Parathyroid adenoma (tissue), 2 donors: ENCODE results near the gene HPSE.

ENCODE experiments used
- H2AFZ ChIP-seq: fragments of 300-600 bp; sonication (generic); one replicate; pipeline ENCODE4 v1.7.0; 2017; ENCODE audit warnings: antibody characterized with exemption, mild to moderate bottlenecking
- H3K27ac ChIP-seq: fragments of 300-600 bp; sonication (generic); one replicate; pipeline ENCODE4 v1.7.0; 2017
- H3K27me3 ChIP-seq: fragments of 300-600 bp; sonication (generic); one replicate; pipeline ENCODE4 v1.7.0; 2017; ENCODE audit warnings: low read length; ENCODE audit not compliant: control insufficient read depth, insufficient read depth
- H3K36me3 ChIP-seq: fragments of 300-600 bp; sonication (generic); one replicate; pipeline ENCODE4 v1.7.0; 2017; ENCODE audit warnings: low read length; ENCODE audit not compliant: control insufficient read depth, insufficient read depth
- H3K4me1 ChIP-seq: fragments of 300-600 bp; sonication (generic); one replicate; pipeline ENCODE4 v1.7.0; 2017; ENCODE audit warnings: control low read depth
- H3K4me2 ChIP-seq: fragments of 300-600 bp; sonication (generic); one replicate; pipeline ENCODE4 v1.7.0; 2017; ENCODE audit warnings: low read length
- H3K4me3 ChIP-seq: fragments of 300-600 bp; sonication (generic); one replicate; pipeline ENCODE4 v1.7.0; 2017; ENCODE audit warnings: low read depth, low read length
- H3K79me2 ChIP-seq: fragments of 300-600 bp; sonication (generic); one replicate; pipeline ENCODE4 v1.7.0; 2017; ENCODE audit warnings: control low read depth
- H3K9ac ChIP-seq: fragments of 300-600 bp; sonication (generic); one replicate; pipeline ENCODE4 v1.7.0; 2017; ENCODE audit warnings: mild to moderate bottlenecking
- H3K9me3 ChIP-seq: fragments of 300-600 bp; sonication (generic); one replicate; pipeline ENCODE4 v1.7.0; 2017; ENCODE audit warnings: low read length; ENCODE audit not compliant: control insufficient read depth
- CTCF ChIP-seq: fragments of 300-600 bp; sonication (generic); IDR thresholded peaks from one replicate; pipeline ENCODE4 v1.7.0; 2017; ENCODE audit warnings: antibody characterized with exemption, mild to moderate bottlenecking
- donor health status: primary hyperparathyroidism.

Gene HPSE

GRCh38 chr4:83371936-83372335 lies 37.3 kb upstream of the HPSE start:
- Histone ChIP-seq H3K27me3 (no peaks in the 10 kb centered on the region), H3K36me3 (no peaks in the 10 kb centered on the region)
- TF ChIP-seq CTCF, result no peak

GRCh38 chr4:83371235-83371634 lies 36.6 kb upstream of the HPSE start:
- no peak for TF ChIP-seq CTCF
- Histone ChIP-seq H3K4me2 (no peak overlapping the region), H3K36me3 (no peaks in the 10 kb centered on the region), H3K4me1 (no peaks in the 10 kb centered on the region), H3K79me2 (no peaks in the 10 kb centered on the region), H3K4me3 (no peak overlapping the region), H3K9me3 (no peaks in the 10 kb centered on the region), H2AFZ (no peak overlapping the region), H3K9ac (no peak overlapping the region), H3K27me3 (no peaks in the 10 kb centered on the region), H3K27ac (no peak overlapping the region)

More at GRCh38 chr4:83371936-83372335, 37.3 kb upstream of the HPSE start:
- no peaks in the 10 kb centered on the region for H3K4me1 ChIP-seq
- no peak overlapping the region for H3K9ac ChIP-seq
- H3K4me3 ChIP-seq, result no peak overlapping the region
- no peak overlapping the region for H3K27ac ChIP-seq
- no peaks in the 10 kb centered on the region for H3K79me2 ChIP-seq
- no peak overlapping the region for H2AFZ ChIP-seq
- H3K4me2 ChIP-seq, result no peak overlapping the region
- H3K9me3 ChIP-seq, result no peaks in the 10 kb centered on the region

- H3K4me1 ChIP-seq, result no peaks in the 10 kb centered on the region
- no peak overlapping the region for H3K27ac ChIP-seq
- no peak overlapping the region for H3K4me3 ChIP-seq
- no peak overlapping the region for H3K9ac ChIP-seq
- H3K79me2 ChIP-seq, result no peaks in the 10 kb centered on the region
- H2AFZ ChIP-seq, result no peak overlapping the region
- H3K36me3 ChIP-seq, result no peaks in the 10 kb centered on the region
- no peaks in the 10 kb centered on the region for H3K27me3 ChIP-seq
- H3K4me2 ChIP-seq, result no peak overlapping the region
- TF ChIP-seq CTCF, result no peak
- H3K9me3 ChIP-seq, result no peaks in the 10 kb centered on the region
Measured at GRCh38 chr4:83370640-83370906, 35.9 kb upstream of the HPSE start.

GRCh38 chr4:83369831-83370639 lies 35.4 kb upstream of the HPSE start:
- no peaks in the 10 kb centered on the region for H3K9me3 ChIP-seq
- no peak overlapping the region for H3K27ac ChIP-seq
- no peaks in the 10 kb centered on the region for H3K27me3 ChIP-seq
- no peaks in the 10 kb centered on the region for H3K79me2 ChIP-seq
- H2AFZ ChIP-seq, result no peak overlapping the region
- TF ChIP-seq CTCF, result no peak
- no peak overlapping the region for H3K9ac ChIP-seq
- no peaks in the 10 kb centered on the region for H3K4me1 ChIP-seq
- no peak overlapping the region for H3K4me2 ChIP-seq
- H3K4me3 ChIP-seq, result no peak overlapping the region
- H3K36me3 ChIP-seq, result no peaks in the 10 kb centered on the region

- Histone ChIP-seq H3K27me3 (no peaks in the 10 kb centered on the region), H3K36me3 (no peaks in the 10 kb centered on the region), H3K4me1 (no peaks in the 10 kb centered on the region), H3K79me2 (no peaks in the 10 kb centered on the region), H3K9me3 (no peaks in the 10 kb centered on the region), H3K4me3 (no peak overlapping the region), H3K9ac (no peak overlapping the region), H3K27ac (no peak overlapping the region), H2AFZ (no peak overlapping the region), H3K4me2 (no peak overlapping the region)
- no peak for TF ChIP-seq CTCF
Measured at GRCh38 chr4:83364312-83364711, 29.7 kb upstream of the HPSE start.
